ENCODE measurements around the gene DGKI.

GRCh38 chr7:137704723-137705122 is 142.1 kb downstream of the DGKI start:
- no peak for TF ChIP-seq CTCF (conservative IDR thresholded peaks at IDR 0.05)
- no peak for TF ChIP-seq EZH2 (IDR thresholded peaks at IDR 0.05; ENCODE audit: low read depth)
